ENCODE data around the gene BORCS6.

Gene BORCS6

GRCh38 chr17:8210761-8211458, 20.9 kb upstream of the BORCS6 start:
- DNase-seq: no peak

GRCh38 chr17:8209907-8210760, 20.2 kb upstream of the BORCS6 start, which contains the start of gene AURKB:
Gene AURKB (minus strand): TSS chr17:8210575. CDS start chr17:8210224, 351 bp downstream.
- peak; percentile 57 for DNase-seq

- DNase-seq: no peak
These were observed 16.6 kb upstream of the BORCS6 start for GRCh38 chr17:8206536-8206935.

DNA sequence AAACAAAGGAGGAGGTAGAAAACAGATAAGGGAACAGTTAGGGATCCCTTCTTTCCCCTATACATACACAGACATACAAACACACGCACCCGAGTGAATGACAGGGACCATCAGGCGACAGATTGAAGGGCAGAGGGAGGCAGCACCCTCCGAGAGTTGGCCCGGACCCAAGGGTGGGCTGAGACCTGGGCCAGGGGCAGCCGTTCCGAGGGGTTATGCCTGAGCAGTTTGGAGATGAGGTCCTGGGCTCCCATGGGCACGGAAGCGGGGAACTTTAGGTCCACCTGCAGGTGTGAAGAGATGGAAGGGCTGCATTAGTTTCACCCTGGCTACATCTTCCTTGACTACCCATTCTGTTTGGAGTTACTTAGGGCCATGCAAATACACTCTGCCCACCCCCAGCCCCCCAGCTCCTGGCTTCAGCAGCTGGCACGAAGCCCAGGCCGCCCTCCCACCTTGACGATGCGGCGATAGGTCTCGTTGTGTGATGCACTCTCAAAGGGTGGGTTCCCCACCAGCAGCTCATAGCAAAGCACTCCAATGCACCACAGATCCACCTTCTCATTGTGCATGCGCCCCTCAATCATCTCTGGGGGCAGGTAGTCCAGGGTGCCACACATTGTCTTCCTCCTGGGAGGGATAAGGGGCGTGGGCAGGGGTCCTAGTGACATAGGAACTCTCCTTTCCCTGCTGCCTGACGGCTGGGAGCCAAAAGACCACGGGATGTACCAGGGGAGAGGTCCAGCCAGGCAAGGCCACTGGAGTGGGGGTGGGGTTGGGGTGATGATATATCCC, 15.0 kb upstream of the BORCS6 start:
- DNase-seq: no peak

GRCh38 chr17:8192070-8192815, 2.3 kb upstream of the BORCS6 start:
- no peak for DNase-seq

DNA sequence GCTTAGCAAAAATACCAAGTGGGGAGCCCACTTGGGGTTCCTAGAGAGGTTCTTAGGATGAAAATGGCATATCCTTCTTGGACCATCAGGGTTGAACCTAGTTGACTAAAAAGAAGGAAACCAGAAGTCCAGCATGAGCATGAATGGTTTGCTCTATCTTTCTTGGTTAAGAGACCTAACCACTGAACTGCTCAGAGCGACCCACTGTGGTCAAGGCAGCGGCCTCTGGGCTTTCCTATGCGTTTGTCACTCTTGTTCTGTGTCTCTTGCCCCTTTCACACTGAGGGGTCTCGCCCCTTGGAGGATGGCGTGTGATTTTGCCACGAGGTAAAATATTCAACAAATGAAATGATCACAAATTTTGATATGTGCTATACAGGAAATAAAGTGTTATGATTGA, 526 bp upstream of the BORCS6 start:
- DNase-seq: no peak

GRCh38 chr17:8189041-8189710, 804 bp downstream of the BORCS6 start:
- DNase-seq: peak; percentile 37

DNA sequence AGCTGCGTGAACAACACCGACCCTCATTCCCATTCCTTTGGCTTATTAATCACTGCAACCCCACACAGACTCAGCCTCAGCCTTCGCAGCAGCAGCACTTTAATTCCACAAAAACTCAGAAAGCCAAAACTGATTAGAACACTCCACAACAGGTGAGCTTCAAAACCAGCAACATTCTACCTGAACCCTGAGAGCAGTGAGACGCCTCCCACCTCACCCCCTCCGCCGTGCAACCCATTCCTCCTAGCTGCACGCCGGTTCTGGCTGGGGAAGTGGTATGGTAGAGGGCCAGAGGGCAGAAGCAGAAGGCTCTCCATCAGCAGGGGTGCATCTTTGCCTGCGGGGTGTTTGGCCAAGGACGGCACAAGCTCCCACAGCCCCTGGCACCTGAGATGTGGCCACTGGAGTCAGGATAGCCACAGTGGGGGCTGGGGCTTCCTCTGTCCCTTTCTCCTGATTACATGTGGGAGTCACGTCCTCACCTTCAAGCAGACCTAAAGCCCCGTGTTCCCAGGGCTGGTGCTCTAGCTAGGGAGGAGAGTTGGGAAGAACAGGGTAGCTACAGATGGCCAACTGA, 1.6 kb downstream of the BORCS6 start:
- DNase-seq: no peak

- peak; percentile 23 for DNase-seq
These were observed 2.3 kb downstream of the BORCS6 start for GRCh38 chr17:8187517-8188262.

DNA sequence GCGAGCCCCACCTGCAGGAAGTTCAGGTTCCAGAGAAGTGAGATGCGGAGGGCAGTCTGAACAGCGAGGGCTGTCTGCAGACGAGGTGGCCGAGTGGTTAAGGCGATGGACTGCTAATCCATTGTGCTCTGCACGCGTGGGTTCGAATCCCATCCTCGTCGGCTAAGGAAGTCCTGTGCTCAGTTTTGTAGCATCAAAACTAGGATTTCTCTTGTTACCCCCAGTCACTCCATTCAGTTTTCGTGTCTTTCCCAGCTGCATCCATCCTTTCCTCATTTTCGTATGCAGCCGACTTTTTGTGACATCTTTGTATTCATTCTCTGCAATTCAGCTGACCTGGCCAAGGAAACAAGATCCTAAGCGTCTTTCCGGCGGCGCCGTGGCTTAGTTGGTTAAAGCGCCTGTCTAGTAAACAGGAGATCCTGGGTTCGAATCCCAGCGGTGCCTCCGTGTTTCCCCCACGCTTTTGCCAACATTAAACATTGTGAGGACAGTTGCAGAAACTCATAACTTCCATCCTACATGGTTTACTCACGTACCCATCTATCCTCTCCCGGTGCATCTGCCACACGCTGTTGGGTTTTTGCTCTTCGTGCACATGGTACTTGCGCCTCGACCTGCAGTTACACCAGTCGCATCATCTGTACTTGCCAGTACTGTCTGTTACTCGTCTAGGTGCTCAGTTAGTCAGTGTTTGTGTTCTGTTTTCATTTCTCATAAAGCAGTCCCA, 3.0 kb downstream of the BORCS6 start:
- DNase-seq: peak; percentile 28

DNA sequence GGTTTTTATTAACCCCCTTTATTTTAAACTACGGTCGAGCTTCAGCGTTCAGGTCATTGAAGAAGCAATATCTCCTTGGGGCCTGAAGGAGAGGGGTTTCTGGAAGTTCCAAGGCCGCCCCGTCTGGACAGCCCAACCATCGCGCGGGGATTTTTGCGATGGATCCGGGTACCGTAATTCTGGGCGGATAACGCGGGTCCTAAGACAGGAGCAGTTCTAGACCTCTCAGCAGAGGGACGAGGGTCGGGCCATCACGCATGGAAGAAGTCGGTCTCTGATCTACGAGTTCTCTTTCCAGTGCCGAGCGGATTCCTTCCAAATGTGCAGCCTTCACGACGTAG, 3.6 kb downstream of the BORCS6 start:
- no peak for DNase-seq

DNA sequence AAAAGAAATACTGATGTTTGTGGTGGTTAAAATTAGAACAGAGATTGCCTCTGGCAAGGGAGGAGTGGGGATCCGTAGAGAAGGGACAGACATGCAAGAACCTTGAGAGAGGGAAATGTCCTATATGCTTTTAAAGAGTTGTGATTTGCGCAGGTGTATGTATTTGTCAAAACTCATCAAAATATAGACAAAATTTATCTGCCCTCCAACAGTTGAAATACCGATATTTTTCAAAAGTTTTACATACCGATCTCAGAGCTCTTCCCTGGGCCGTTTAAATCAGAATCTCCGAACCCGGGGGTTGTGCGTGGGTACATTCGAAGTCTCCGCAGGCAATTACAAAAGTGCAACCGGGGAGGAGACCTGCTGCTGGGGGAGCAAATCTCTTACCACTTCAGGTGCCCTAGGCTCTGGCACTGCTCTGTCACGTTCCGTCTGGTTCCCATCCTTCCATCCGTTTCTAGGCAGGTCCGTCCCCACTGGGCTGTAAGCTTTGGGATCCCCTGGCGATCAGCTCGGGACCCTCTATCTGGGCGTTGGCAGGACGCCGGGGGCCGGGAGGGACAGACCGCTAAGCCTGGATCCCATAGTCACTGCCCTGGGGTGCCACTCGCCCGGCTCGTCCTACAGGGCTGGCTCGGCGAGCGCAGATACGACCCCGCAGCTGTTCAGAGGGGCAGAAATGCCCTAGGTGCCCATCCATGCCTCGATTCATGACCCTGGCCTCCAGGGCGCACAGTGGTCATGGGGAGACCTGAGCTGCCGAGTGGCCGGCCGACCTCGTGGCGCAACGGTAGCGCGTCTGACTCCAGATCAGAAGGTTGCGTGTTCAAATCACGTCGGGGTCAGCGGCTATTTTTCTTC, 4.2 kb downstream of the BORCS6 start:
- DNase-seq: peak; percentile 74

- no peak for DNase-seq
These were observed 12.8 kb downstream of the BORCS6 start for GRCh38 chr17:8176998-8177731.

DNA sequence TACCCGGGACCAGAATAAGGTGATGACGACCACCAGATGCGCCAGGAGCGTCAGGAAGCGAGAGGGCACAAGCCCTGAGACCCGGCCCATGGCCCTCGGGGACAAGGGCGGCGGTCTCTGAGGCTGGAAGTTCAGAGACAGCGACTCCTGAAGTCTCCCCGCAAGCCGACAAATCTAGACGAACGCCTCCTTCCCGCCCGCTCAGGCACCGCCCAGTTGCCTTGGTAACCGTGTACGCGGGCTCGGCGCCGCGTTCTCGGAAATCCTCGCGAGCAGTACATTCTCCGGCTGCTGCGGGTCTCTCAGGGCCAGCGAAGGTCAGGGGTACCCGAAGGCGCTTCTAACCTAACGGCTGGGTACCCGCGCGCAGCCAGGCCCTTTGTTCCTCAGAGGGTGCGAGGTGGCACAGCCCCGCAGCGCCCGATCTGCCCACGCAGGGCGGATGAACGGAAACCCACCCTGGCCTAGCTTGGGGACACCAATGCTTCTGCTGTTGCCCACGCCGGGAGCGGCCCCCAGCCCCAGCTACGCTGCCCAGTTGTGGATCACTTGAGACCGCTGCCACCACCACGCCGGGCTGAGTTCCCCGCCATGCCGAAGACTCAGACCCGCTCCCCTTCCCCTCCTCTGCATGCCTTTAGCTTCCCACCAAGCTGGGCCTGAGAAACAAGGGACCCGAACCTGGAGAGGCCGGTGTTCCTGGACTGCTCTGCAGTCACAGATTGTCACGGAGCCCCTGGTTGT, 13.6 kb downstream of the BORCS6 start, which contains the start of gene TMEM107:
Gene TMEM107 (minus strand): TSS at position 184 of the 744 bp plus-strand sequence. CDS start 94 bp downstream, at position 90.
- peak; percentile 74 for DNase-seq

- no peak for DNase-seq
These were observed 14.2 kb downstream of the BORCS6 start for GRCh38 chr17:8175795-8176196.

- no peak for DNase-seq
These were observed 16.1 kb downstream of the BORCS6 start for GRCh38 chr17:8173871-8174322.

Data from activated gamma-delta T cell (primary cell).